Activated CD4-positive, alpha-beta T cell treated with anti-CD3 and anti-CD28 coated beads, Interleukin-2, amount 10 ng/mL, durations not matched to agents 24 days and 14 days (primary cell): Measurements from ENCODE around the gene PLXNA4. TPM values are rescaled to one million over a fixed set of nuclear protein-coding genes. Genes with fewer than 3 reads are reported as not detected.
"Not testable (repeated sequence)": the region's sequence is repeated elsewhere in the genome, so short reads cannot be mapped to it uniquely, and the experiment has no call there.

Source experiments
- DNase-seq: peaks from one replicate; pipeline ENCODE4 v3.0.0; 2022
- H3K27ac Mint-ChIP-seq: one replicate; pipeline ENCODE4 v1.8.0; 2022; ENCODE audit warnings: mild to moderate bottlenecking, mixed read lengths
- H3K27me3 Mint-ChIP-seq: one replicate; pipeline ENCODE4 v1.8.0; 2022; ENCODE audit warnings: mixed read lengths
- H3K36me3 Mint-ChIP-seq: one replicate; pipeline ENCODE4 v1.8.0; 2022; ENCODE audit warnings: low read depth, mild to moderate bottlenecking, mixed read lengths
- H3K4me1 Mint-ChIP-seq: one replicate; pipeline ENCODE4 v1.8.0; 2021; ENCODE audit warnings: mixed read lengths
- H3K4me3 Mint-ChIP-seq: one replicate; pipeline ENCODE4 v1.8.0; 2022; ENCODE audit warnings: mild to moderate bottlenecking, moderate library complexity, mixed read lengths
- H3K9me3 Mint-ChIP-seq: one replicate; pipeline ENCODE4 v1.8.0; 2021; ENCODE audit warnings: mixed read lengths
- intact Hi-C: fragments of 100-400 bp; cut with micrococcal nuclease; formaldehyde crosslinking; loops from one replicate; pipeline ENCODE4 v1.15.1; 2023
- total RNA-seq: library from RNA; stranded (reverse); gene quantifications from 2 replicates; pipeline ENCODE4 v1.2.3, GENCODE V29; 2022

PLXNA4 gene
- total RNA-seq, 1 donor from 2014 or later: 0.70 TPM

DNA sequence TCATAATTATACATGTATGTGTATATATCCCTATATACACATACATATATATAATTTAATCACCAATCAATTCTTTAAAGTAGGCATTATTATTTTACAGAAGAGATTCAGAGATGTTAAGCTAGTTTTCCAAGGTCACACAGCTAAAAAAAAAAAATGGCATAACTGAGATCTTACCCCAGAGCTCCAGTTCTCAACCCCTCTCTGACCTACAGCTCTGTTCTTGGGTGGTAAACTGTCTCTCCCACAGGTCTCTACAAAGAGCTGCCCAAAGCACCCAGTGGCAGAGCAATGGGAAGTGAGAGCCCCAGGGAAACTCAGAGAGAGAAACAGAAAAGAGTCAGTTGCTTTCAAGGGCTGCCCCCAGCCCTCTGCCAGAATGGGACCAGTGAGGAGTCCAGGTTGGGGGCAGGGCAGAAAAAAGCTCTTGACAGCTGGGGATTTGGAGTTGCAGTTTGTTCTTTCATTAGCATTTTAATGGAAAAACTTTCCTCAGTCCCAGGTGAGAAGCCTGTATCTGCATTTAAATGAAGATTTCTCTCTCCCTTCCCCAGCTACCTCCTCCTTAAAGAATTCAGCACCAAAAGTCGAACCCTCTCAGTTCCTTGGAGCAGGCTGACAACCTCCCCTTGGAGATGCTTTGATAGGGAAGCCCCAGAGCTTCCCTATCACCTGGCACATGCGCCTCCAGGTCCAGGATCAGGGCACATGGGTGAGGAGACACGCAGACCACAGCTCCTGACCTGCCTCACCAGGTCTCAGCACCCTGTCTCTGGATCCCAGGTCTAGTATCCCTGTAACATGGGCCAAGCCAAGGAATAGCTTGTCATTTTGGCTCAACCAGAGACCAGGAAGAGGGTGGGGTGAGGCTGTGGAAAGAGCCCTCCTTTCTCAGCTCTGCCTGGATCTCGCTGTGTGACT lies 388.1 kb downstream of the PLXNA4 start:
- DNase-seq: no peak
- Mint-ChIP-seq H3K4me1 (no peaks in the 10 kb centered on the region), H3K4me3 (no peak overlapping the region), H3K27me3 (peaks cover 2% of the 10 kb centered on the region), H3K27ac (no peak overlapping the region), H3K36me3 (no peaks in the 10 kb centered on the region), H3K9me3 (peaks cover 9% of the 10 kb centered on the region)
- intact Hi-C loops: no loop called here

DNA sequence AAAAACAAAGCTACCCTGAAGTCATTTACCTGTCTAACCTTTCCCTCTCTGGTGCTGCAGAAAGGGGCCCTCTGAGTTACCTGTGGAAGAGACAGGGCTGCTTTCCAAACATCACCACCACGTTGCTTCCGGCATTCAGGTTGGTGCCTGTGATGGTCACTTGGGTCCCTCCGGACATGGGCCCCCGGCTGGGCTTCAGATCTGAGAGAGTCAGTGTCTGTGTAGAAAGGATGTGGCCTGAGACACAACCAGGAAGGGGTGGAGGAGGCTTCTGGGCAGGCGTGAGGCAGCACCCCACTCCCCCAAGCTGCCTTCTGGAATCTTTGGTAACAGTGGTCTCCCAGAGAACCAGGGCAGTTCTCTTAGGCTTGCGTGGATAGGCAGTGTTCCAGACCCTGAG lies 388.9 kb downstream of the PLXNA4 start:
- H3K27me3 Mint-ChIP-seq: peaks cover 2% of the 10 kb centered on the region
- no peak overlapping the region for H3K4me3 Mint-ChIP-seq
- DNase-seq: no peak
- no peaks in the 10 kb centered on the region for H3K36me3 Mint-ChIP-seq
- no peaks in the 10 kb centered on the region for H3K4me1 Mint-ChIP-seq
- peaks cover 9% of the 10 kb centered on the region for H3K9me3 Mint-ChIP-seq
- intact Hi-C loops: no loop called here
- H3K27ac Mint-ChIP-seq: no peak overlapping the region

DNA sequence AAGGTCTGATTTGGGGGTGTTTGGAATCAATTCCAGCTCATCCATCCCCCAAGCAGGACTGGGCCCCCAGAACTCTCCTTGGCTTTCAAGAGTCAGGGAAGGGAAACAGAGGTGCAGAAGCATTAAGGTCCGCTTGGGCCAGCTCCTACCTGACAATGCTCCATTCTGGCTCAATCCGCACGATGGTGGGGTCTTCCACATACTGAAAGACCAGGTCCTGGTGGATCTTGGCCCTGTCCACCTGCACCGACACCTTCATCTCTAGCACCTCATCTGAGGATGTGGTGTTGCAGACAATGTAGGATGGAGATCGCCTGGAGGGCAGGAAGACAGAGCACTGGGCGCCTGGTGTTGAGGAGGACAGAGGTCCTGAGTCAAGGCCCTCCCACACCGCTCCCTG lies 391.1 kb downstream of the PLXNA4 start:
- Mint-ChIP-seq H3K27ac (no peak overlapping the region), H3K9me3 (peaks cover 9% of the 10 kb centered on the region), H3K4me1 (no peaks in the 10 kb centered on the region), H3K4me3 (no peak overlapping the region), H3K36me3 (no peaks in the 10 kb centered on the region), H3K27me3 (no peaks in the 10 kb centered on the region)
- no peak for DNase-seq
- intact Hi-C loops: no loop called here

DNA sequence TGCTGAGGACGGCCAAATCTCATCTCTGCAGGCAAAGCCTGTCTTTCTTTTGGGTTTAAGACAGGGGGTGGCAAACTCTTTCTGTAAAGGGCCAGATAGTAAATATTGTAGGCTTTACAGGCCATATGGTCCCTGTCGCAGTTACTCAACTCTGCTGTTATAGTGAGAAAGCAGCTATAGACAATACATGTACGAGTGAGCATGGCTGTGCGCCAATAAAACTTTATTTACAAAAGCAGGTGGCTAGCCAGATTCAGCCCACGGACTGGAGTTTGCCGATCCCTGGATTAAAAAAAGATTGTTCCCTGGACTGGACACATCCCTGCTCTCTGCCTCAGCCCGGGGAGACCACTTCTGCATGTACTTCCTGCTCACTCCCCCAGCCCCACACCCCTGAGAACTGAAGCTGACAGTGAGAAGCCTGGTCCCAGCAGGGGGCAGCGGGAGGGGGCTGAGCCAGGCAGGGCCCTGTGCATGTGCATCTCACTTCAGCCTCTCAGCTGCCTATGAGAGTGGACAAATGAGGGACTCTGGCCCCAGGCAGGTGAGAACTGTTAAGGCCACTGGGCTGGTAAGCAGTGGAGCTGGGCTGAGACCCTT lies 392.4 kb downstream of the PLXNA4 start:
- no peak for DNase-seq
- Mint-ChIP-seq H3K36me3 (no peaks in the 10 kb centered on the region), H3K4me3 (no peak overlapping the region), H3K27ac (no peak overlapping the region), H3K27me3 (no peaks in the 10 kb centered on the region), H3K9me3 (peaks cover 9% of the 10 kb centered on the region), H3K4me1 (no peaks in the 10 kb centered on the region)
- intact Hi-C loops: no loop called here

DNA sequence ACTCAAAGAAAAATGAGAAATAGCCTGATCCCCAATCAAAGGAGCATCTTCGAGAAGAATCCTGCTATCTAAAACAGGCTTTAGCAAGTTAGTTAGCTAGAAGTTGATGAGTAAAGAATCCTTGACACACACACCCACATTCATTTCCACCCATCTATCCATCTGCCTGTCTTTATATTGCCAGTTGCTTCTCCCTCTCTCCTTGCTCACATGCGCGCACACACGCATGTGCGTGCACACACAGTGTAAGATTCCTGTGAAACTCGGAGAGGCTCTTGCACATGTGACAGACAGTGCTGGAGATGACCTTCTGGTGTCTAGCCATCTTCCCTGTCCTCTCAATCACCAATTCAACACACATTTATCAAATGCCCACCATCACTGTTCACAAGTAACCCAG lies 393.3 kb downstream of the PLXNA4 start:
- intact Hi-C loops: no loop called here
- DNase-seq: no peak
- Mint-ChIP-seq H3K4me3 (no peak overlapping the region), H3K36me3 (no peaks in the 10 kb centered on the region), H3K4me1 (no peaks in the 10 kb centered on the region), H3K9me3 (peaks cover 9% of the 10 kb centered on the region), H3K27me3 (no peaks in the 10 kb centered on the region), H3K27ac (no peak overlapping the region)

DNA sequence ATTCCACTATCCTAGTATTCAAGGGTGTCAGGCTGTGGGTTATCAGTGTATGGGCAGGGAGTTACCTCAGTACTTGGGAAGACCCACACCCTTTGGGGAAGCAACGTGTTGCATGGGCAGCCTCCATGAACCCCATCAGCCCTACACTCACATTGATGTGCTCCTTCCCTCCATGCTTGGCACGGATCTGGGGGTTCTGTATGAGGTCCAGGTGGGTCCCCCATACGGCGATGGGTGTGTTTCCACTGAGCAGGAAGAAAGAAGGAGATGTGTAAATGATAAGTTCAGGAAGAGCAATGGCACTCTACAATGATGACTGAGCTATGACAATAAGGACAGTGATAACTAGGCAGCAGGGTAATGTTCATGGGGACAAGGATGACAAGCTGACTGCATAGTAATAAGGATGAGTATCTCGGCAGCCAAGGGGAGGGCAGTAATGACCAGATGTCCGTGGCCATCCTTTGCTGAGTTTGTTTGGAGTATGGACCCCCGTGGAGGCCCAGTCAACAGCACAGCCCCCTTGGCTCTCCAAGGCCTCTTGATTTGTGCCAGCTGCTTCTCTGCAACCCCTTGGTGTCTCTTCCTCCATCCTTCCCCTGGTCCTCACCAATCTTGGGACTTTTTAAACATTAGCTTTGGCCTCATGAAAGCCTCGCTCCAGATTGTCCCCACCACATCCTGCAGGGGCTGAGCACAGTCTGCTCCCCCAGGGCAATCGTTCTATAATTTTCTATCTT lies 394.2 kb downstream of the PLXNA4 start:
- Mint-ChIP-seq H3K27me3 (no peaks in the 10 kb centered on the region), H3K4me3 (no peak overlapping the region), H3K4me1 (no peaks in the 10 kb centered on the region), H3K27ac (no peak overlapping the region), H3K9me3 (peaks cover 6% of the 10 kb centered on the region), H3K36me3 (no peaks in the 10 kb centered on the region)
- intact Hi-C loops: no loop called here
- DNase-seq: no peak

DNA sequence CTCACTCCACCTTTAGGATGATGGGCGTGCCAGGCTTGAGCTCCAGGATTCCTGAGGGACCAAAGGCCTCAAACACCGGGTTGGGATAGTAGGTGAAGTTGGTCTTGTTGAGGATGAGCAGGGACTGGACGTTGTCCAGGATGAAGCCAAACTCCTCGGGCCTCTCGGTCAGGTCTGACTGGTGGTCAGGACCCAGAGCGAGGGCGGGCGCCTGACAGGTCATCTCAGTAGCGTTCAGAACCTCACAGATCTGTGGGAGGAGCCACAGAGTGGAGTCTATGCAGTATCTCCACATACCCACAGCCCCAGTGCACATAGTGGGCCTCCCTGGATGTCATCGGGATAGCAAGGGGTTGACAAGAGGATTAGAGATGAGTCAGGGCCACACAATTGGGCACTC lies 394.9 kb downstream of the PLXNA4 start:
- no peak overlapping the region for H3K4me3 Mint-ChIP-seq
- no peaks in the 10 kb centered on the region for H3K9me3 Mint-ChIP-seq
- DNase-seq: no peak
- H3K27me3 Mint-ChIP-seq: no peaks in the 10 kb centered on the region
- H3K36me3 Mint-ChIP-seq: no peaks in the 10 kb centered on the region
- intact Hi-C loops: no loop called here
- H3K27ac Mint-ChIP-seq: no peak overlapping the region
- H3K4me1 Mint-ChIP-seq: no peaks in the 10 kb centered on the region

DNA sequence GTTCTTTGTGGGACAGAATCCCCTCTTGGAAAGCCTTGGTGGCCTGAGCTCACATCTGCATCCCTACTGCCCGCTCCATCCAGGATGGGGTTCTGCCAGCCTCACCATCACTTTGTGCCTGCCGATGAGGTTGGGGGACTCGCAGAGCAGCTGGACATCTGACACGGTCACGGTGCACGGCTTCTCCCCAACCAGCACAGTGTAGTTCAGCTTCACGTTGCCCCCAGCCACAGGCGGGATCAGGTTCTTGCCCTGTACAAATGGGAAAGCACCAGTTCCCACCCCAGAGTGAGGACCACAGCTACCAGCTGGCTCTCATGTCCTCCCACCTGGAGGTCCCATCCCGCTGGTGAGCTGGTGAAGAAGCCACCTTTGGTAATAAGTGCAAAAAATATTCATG lies 395.8 kb downstream of the PLXNA4 start:
- intact Hi-C loops: no loop called here
- Mint-ChIP-seq H3K4me3 (no peak overlapping the region), H3K27me3 (no peaks in the 10 kb centered on the region), H3K4me1 (no peaks in the 10 kb centered on the region), H3K9me3 (no peaks in the 10 kb centered on the region), H3K27ac (no peak overlapping the region), H3K36me3 (no peaks in the 10 kb centered on the region)
- DNase-seq: no peak

DNA sequence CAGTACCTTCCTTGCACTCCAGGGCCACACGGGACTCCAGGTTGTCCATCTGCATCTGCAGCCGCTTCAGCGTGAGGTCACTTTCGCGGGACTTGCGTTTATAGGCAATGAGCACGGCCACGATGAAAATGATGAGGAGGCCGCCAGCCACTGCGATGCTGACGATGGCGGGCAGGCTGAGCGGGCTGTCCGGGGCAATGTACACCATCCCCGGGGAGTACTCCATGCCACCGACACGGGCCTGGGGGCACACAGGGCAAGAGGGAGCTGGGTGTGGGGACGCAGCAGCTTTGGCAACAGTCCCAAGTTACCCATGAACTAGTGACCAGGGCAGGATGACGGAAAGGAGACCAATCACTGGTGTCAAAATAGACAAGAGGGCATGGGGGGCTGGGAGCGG lies 396.6 kb downstream of the PLXNA4 start:
- Mint-ChIP-seq H3K27me3 (no peaks in the 10 kb centered on the region), H3K9me3 (no peaks in the 10 kb centered on the region), H3K4me3 (no peak overlapping the region), H3K4me1 (no peaks in the 10 kb centered on the region), H3K27ac (no peak overlapping the region), H3K36me3 (no peaks in the 10 kb centered on the region)
- DNase-seq: no peak
- intact Hi-C loops: no loop called here

DNA sequence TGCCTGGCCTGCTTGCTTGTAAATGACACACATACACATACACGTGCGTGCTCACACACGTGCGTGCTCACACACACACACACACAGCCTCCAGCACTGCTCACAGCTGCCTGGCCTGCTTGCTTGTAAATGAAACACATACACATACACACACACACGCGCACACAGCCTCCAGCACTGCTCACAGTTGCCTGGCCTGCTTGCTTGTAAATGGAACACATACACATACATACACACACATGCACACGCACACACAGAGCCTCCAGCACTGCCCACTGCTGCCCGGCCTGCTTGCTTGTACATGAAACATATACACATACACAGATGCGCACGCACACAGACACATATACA lies 397.2 kb downstream of the PLXNA4 start:
- no peaks in the 10 kb centered on the region for H3K36me3 Mint-ChIP-seq
- intact Hi-C loops: no loop called here
- no peaks in the 10 kb centered on the region for H3K9me3 Mint-ChIP-seq

DNA sequence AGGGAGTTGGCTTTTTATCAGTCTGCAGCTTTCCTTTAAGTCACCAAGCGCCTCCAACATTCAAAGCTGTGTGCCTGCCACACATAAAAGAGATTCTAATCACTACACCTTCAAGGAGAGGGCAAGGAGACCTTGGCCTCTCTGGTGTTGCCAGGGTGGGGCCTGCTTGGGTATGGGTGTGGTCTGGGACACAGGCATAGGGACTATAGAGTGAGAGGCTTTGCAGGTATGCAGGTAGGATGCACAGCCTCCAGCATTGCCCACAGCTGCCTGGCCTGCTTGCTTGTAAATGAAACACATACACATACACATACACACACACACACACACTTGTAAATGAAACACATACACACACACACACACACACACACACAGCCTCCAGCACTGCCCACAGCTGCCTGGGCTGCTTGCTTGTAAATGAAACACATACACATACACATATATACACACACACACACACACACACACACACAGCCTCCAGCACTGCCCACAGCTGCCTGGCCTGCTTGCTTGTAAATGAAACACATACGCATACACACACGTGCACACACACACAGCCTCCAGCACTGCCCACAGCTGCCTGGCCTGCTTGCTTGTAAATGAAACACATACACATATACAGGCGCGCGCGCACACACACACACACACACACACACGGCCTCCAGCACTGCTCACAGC lies 397.7 kb downstream of the PLXNA4 start:
- H3K27ac Mint-ChIP-seq, H3K9me3 Mint-ChIP-seq, H3K4me3 Mint-ChIP-seq, H3K4me1 Mint-ChIP-seq, H3K27me3 Mint-ChIP-seq, H3K36me3 Mint-ChIP-seq, DNase-seq, intact Hi-C loops: not testable (repeated sequence)

More for the DNA sequence above, 397.2 kb downstream of the PLXNA4 start:
- H3K4me3 Mint-ChIP-seq: no peak overlapping the region
- H3K27ac Mint-ChIP-seq: no peak overlapping the region
- H3K27me3 Mint-ChIP-seq: no peaks in the 10 kb centered on the region
- no peaks in the 10 kb centered on the region for H3K4me1 Mint-ChIP-seq
- DNase-seq: no peak

DNA sequence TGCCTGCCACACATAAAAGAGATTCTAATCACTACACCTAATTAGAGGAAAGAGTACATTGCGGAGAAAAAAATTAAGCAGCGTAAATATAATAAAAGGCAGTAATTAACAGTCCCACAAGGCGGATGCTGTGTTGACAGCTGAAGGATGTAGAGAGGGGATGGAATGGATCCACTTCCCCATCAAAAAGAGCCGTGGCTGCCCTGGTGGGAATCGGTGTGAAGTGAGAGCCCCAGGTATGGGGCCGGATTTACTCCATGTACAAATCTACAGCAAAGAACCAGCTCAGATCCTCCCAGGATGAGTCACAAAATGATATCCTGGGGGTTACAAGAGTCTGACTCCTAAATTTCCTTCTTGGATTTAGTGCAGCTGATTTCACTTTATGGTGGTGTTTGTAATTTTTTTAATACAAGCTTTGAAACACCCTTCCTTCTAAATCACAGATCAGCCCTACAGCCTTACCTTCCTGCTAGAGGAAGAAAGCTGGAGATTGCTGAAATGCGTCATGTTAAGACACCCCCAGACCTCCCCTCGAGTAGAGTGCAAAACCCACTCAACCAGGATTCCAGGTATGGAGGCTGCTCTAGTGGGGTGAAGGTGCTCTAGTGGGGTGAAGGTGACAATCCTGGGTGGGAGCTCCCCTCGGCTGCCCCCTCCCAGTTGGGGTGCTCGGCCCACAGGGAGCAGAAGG lies 398.4 kb downstream of the PLXNA4 start:
- Mint-ChIP-seq H3K4me1 (no peaks in the 10 kb centered on the region), H3K9me3 (no peaks in the 10 kb centered on the region), H3K4me3 (no peak overlapping the region), H3K27ac (no peak overlapping the region), H3K36me3 (no peaks in the 10 kb centered on the region), H3K27me3 (no peaks in the 10 kb centered on the region)
- no peak for DNase-seq
- intact Hi-C loops: no loop called here

DNA sequence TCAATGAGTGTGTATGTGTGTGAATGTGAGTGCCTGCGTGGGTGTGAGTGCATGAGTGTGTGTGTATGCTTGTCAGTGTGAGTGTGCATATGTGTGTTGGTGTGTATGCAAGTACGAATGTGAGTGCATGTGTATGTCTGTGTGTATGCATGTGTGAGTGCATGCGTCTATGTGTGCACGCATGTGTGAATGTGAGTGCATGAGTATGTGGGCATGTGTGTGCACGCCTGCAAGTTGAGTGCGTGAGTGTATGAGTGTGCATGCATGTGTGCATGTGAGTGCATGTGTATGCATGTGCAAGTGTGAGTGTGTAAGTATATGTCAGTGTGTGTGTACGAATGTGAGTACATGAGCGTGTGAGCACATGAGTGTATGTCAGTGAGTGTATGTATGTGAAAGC lies 399.6 kb downstream of the PLXNA4 start:
- H3K36me3 Mint-ChIP-seq: no peaks in the 10 kb centered on the region
- no peaks in the 10 kb centered on the region for H3K9me3 Mint-ChIP-seq
- H3K27me3 Mint-ChIP-seq: no peaks in the 10 kb centered on the region
- H3K4me1 Mint-ChIP-seq: no peaks in the 10 kb centered on the region
- intact Hi-C loops: no loop called here
- H3K4me3 Mint-ChIP-seq: no peak overlapping the region
- H3K27ac Mint-ChIP-seq: no peak overlapping the region
- DNase-seq: no peak
